Cardiac muscle cell (in vitro differentiated cells and primary cell): Measurements from ENCODE around the gene SLC26A4. TPM values are rescaled to one million over a fixed set of nuclear protein-coding genes. Genes with fewer than 3 reads are reported as not detected.

Experiments used
- DNase-seq, 2 donors: peaks; one replicate each; pipeline versions ENCODE4 v3.0.0 to v3.0.0-alpha.2; 2010 to 2017; ENCODE audit warnings: low read depth in 1 of 2, low spot score in 1 of 2
- H3K27ac ChIP-seq: fragments of 200-600 bp; sonication (generic); 2 replicates; pipeline ENCODE4 v1.5.1; 2016
- H3K27me3 ChIP-seq: fragments of 200-600 bp; sonication (generic); 2 replicates; pipeline ENCODE4 v1.6.0; 2016; ENCODE audit warnings: control low read depth
- H3K36me3 ChIP-seq: fragments of 200-600 bp; sonication (generic); 2 replicates; pipeline ENCODE4 v1.5.1; 2016; ENCODE audit warnings: control low read depth
- H3K4me1 ChIP-seq: fragments of 200-600 bp; sonication (generic); 2 replicates; pipeline ENCODE4 v1.8.1; 2017; ENCODE audit warnings: low read depth, mild to moderate bottlenecking, mixed run types
- H3K4me3 ChIP-seq: fragments of 200-600 bp; sonication (generic); 2 replicates; pipeline ENCODE4 v1.5.1; 2016; ENCODE audit warnings: mild to moderate bottlenecking
- H3K9me3 ChIP-seq: fragments of 200-600 bp; sonication (generic); 2 replicates; pipeline ENCODE4 v1.5.1; 2017; ENCODE audit warnings: low read depth, mild to moderate bottlenecking, control low read depth
- CTCF ChIP-seq: IDR thresholded peaks from 2 replicates; pipeline ENCODE4 v1.5.1; 2012; ENCODE audit warnings: low read depth, mild to moderate bottlenecking, low read length
- polyA plus RNA-seq: library from polyadenylated mRNA; unstranded; fragments of >200 nt; fragmentation: Nextera tagmentation; extraction: Ambion mirVana; gene quantifications from 2 replicates; pipeline ENCODE4 v1.2.1, GENCODE V29; 2016
- total RNA-seq: library from RNA; depleted of rRNA; stranded (reverse); fragments of >200 nt; gene quantifications from 2 replicates; pipeline ENCODE4 v1.2.3, GENCODE V29; 2016

Gene SLC26A4
- total and polyA plus RNA-seq, 2 experiments from 2014 or later: 0.89 TPM; not detected in 1

DNA sequence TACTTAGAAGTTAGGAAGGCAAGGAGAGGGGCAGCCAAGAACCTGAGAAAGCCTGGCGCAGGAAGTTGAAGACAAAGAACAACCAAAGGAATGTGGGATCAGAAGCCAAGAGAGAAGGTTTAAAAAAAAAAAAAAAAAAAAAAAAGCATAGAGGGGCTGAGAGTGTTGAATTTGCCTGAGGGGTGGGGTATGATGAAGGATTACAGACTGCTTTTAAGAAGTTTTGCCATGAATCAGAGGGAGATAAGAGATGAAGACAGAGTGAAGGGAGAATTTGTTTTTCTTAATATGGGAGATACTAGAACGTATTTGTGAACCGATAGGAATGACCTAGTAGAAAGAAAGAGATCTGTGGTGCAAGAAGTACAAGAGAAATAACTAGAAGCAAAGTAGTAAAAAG, 6.7 kb downstream of the SLC26A4 start:
- H3K4me1 ChIP-seq: no peaks in the 10 kb centered on the region
- no peaks in the 10 kb centered on the region for H3K9me3 ChIP-seq
- peak in 1 of 2 donors; percentile 50 for DNase-seq
- H3K4me3 ChIP-seq: no peak overlapping the region
- H3K36me3 ChIP-seq: no peaks in the 10 kb centered on the region
- peaks cover 72% of the 10 kb centered on the region for H3K27me3 ChIP-seq
- TF ChIP-seq CTCF: no peak
- H3K27ac ChIP-seq: no peak overlapping the region

- Histone ChIP-seq H3K36me3 (no peaks in the 10 kb centered on the region), H3K27ac (no peak overlapping the region), H3K4me1 (no peaks in the 10 kb centered on the region), H3K9me3 (no peaks in the 10 kb centered on the region), H3K4me3 (no peak overlapping the region), H3K27me3 (peaks cover 67% of the 10 kb centered on the region)
- no peak for DNase-seq
- no peak for TF ChIP-seq CTCF
These were observed 7.7 kb downstream of the SLC26A4 start for GRCh38 chr7:107668296-107668695.

- no peaks in the 10 kb centered on the region for H3K36me3 ChIP-seq
- H3K4me3 ChIP-seq: no peak overlapping the region
- no peak for DNase-seq
- no peaks in the 10 kb centered on the region for H3K4me1 ChIP-seq
- H3K27me3 ChIP-seq: peaks cover 36% of the 10 kb centered on the region
- no peak overlapping the region for H3K27ac ChIP-seq
- no peaks in the 10 kb centered on the region for H3K9me3 ChIP-seq
- TF ChIP-seq CTCF: no peak
These were observed 11.6 kb downstream of the SLC26A4 start for GRCh38 chr7:107672183-107672582.

GRCh38 chr7:107676249-107676648, 15.6 kb downstream of the SLC26A4 start:
- H3K4me1 ChIP-seq: peaks cover 3% of the 10 kb centered on the region
- no peak overlapping the region for H3K27ac ChIP-seq
- H3K27me3 ChIP-seq: peaks cover 14% of the 10 kb centered on the region
- no peaks in the 10 kb centered on the region for H3K9me3 ChIP-seq
- no peak for DNase-seq
- H3K4me3 ChIP-seq: no peak overlapping the region
- TF ChIP-seq CTCF: no peak
- no peaks in the 10 kb centered on the region for H3K36me3 ChIP-seq

DNA sequence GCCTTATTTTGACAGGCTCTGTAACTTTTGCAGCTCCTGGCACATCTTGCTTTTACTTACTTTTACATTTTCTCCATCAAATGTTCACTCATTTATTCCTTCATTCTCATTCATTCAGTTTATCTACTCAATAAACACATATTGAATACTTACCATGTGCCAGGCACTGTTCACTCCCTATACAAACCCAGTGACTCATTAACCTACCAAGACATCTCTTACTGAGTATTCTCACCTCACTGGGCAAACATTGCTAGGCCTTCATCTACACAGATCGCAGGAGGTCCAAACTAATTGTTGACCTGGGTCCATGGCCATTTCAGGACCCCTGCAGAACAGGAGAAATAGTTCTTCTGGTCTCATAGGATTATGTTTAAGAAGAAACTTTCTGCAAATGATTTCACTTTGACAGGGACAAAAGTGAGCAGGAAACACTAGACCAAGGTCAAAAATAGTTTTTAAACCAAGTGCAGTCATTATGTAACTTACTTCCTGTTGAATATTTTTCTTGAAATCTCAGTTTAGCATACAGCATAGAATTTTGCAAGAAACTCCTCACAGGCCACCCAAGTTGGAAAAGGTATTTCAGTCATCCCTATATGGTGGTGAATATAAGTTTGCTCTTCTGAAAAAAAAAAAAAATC, 17.6 kb downstream of the SLC26A4 start:
- no peak overlapping the region for H3K4me3 ChIP-seq
- H3K9me3 ChIP-seq: no peaks in the 10 kb centered on the region
- H3K4me1 ChIP-seq: peaks cover 3% of the 10 kb centered on the region
- peaks cover 4% of the 10 kb centered on the region for H3K27me3 ChIP-seq
- H3K27ac ChIP-seq: no peak overlapping the region
- TF ChIP-seq CTCF: no peak
- H3K36me3 ChIP-seq: no peaks in the 10 kb centered on the region
- no peak for DNase-seq

DNA sequence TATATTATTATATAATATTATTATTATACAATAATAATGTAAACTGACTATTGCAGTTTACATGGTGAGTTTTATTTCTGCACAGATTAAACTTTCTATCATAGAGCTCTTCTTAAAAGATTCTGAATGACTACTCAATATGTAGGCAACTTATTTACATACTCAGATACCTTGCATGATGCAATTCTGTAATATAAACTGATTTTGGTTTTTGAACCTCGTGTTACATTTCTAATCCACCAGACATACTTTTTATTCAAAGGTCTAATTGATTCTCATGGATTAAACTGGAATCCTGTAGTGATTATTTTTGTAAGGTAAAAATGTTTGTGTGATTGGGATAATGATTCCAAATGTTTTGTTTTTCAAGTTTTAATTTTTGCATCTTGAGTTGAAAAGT, 19.9 kb downstream of the SLC26A4 start:
- Histone ChIP-seq H3K27ac (no peak overlapping the region), H3K27me3 (no peaks in the 10 kb centered on the region), H3K9me3 (no peaks in the 10 kb centered on the region), H3K4me1 (peaks cover 3% of the 10 kb centered on the region), H3K36me3 (no peaks in the 10 kb centered on the region), H3K4me3 (no peak overlapping the region)
- no peak for DNase-seq
- TF ChIP-seq CTCF: no peak
